Epithelial cell of esophagus (primary cell): Measurements from ENCODE around the gene MRPL9.

Experiments
- DNase-seq: peaks from one replicate; pipeline ENCODE4 v3.0.0; 2010; ENCODE audit warnings: low read depth
- H3K4me3 ChIP-seq: 2 replicates; pipeline ENCODE4 v1.5.1; 2011; ENCODE audit warnings: mild to moderate bottlenecking, low read length, control low read depth
- TF ChIP-seq, protein P1 (sequence below): IDR thresholded peaks from 2 replicates; pipeline ENCODE4 v1.5.1; 2011; ENCODE audit warnings: low read depth, mild to moderate bottlenecking, low read length, control low read depth, inconsistent platforms; ENCODE audit not compliant: insufficient read depth; ENCODE audit errors: missing control alignments

The MRPL9 gene

DNA sequence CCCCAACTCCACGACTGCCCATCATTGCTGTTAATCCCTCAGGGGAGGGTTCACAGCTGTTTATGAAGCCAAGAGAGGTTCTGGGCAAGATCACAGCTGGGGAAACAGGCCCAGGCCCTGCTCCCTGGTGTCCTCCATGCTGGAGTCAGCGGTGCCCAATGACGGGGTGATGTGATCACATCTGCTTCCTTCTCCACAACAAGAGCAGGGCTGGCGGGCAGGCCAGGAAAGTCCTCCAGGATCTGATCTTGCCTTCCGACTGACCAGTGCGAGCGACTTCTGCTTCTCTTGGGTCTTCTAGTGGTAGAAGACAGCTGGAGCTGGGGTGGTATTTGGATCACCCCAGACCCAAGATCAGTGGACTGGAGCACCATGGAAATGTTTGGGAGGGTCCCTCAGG is 42.9 kb upstream of the MRPL9 start:
- TF ChIP-seq, protein P1, sequence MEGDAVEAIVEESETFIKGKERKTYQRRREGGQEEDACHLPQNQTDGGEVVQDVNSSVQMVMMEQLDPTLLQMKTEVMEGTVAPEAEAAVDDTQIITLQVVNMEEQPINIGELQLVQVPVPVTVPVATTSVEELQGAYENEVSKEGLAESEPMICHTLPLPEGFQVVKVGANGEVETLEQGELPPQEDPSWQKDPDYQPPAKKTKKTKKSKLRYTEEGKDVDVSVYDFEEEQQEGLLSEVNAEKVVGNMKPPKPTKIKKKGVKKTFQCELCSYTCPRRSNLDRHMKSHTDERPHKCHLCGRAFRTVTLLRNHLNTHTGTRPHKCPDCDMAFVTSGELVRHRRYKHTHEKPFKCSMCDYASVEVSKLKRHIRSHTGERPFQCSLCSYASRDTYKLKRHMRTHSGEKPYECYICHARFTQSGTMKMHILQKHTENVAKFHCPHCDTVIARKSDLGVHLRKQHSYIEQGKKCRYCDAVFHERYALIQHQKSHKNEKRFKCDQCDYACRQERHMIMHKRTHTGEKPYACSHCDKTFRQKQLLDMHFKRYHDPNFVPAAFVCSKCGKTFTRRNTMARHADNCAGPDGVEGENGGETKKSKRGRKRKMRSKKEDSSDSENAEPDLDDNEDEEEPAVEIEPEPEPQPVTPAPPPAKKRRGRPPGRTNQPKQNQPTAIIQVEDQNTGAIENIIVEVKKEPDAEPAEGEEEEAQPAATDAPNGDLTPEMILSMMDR = no peak
- DNase-seq = no peak
- no peak overlapping the region for H3K4me3 ChIP-seq

DNA sequence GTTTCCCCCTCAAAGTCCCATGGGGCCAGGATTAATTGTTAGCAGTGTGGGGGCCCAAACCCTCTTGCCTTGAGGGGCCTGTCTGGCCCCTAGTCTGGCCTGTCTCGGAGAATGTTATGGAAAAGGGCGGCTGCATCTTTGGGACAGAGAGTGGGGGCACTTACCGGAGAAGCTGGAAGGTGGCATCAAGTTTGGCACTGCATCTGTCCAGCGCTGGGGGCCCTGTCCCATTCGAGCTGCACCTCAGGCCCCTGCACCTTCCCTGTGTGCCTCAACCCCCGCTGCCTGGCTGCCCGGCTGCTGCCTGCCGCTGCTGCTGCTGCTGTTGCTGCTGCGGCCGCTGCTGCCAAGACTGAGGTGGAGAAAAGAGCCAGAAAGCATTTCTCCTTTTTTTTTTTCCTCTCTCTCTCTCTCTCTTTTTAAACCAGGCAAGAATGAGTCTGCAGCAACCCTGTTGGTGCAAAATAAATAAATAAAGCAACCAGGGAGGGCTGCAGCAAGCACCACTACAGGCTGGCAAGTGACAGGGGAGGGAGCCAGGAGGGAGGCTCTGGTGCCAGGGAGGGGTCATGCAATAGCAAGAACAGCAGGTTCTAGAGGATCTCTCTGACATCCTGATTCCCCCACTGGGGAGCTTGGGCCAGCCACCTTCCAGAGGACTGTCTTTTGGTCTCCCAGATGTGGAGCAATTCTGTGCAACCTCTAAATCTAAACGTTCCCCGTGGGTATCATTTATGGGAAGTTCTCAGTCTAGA is 41.9 kb upstream of the MRPL9 start, which contains the start of gene LINGO4:
TSS of gene LINGO4 (minus strand) at position 354 of the 755 bp plus-strand sequence. CDS start 2,715 bp downstream, outside the sequence.
- no peak for DNase-seq
- TF ChIP-seq, protein P1 = no peak
- H3K4me3 ChIP-seq = no peak within 1 kb of the TSS

DNA sequence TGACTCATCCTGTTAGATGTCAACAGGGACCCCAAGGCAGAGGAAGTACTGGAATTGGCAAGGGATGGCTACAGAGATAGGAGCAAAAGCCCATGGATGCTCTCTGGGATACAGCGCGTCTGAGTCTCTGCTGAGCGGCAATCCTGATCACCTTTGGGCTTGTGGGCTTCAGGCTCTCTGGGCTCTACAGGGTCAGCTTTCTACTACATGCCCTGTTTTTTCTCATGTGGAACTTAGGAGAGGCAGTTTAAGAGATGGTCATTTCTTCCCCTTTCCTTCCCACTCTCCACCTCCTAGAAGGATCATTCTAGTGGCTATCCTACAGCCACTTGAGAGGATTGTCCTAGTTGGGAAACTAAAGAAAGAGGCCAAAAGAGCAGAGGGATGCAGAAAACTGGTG is 40.6 kb upstream of the MRPL9 start:
- no peak overlapping the region for H3K4me3 ChIP-seq
- TF ChIP-seq, protein P1 = no peak
- DNase-seq = no peak

DNA sequence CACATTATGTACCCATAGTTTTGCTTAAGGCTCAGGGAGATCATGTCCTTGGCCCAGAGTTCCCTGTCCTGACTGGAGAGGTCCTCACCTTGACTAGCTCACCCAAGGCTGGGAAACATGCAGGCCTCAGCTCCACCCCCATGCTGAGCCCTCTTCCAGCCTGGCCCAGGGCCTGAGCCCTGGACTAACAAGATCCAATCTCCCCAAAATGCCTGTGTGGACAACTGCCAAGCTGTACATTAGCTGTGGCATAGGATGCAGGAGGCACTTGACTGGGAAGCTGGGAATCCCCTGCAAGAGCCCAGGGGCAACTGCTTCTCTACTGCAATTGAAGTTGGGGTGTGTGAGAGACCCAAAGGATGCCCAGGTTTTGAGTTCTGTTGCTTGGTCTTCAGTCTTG is 39.9 kb upstream of the MRPL9 start:
- TF ChIP-seq, protein P1 = no peak

DNA sequence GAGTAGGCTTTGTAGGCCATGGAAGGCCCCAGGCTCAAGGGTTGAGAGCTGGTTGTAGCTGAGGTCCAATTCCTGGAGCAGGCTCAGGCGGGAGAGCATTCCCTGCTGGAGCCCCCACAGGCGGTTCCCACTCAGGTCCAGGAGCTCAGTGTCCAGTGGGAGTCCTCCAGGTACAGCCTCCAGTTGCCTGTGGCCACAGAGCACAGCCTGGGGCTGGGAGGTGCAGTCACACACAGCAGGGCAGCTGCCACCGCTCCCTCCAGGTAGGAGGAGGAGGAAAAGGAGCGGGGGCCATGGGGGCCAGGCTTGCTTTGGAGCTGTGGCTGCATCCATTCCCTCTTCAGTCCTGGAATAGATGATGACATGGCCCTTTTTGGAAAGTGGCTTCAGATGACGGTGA is 39.1 kb upstream of the MRPL9 start:
- DNase-seq = no peak
- no peak overlapping the region for H3K4me3 ChIP-seq
- TF ChIP-seq, protein P1 = no peak

More for the DNA sequence above, 39.9 kb upstream of the MRPL9 start:
- no peak for DNase-seq
- no peak overlapping the region for H3K4me3 ChIP-seq

DNA sequence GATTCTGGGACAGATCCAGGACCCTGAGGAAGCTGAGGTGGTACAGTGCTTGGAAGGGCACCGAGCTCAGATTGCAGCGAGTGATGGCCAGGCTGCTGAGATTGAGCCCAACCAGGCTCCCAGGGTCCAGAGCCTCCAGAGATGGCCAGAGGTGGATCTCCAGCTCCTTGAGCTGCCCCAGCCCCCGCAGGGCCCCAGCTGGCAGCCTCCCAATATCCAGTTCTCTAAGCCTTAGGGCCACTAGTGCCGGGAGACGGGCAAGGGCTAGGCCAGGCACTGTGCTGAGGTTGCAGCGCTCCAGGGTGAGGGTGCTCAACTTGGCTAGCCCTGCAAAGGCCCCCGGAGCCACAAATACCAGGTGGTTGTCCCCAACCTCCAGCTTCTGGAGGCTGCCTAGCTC is 38.5 kb upstream of the MRPL9 start:
- TF ChIP-seq, protein P1 = no peak
- DNase-seq = no peak
- no peak overlapping the region for H3K4me3 ChIP-seq
